Upper lobe of left lung (tissue), 4 donors: Measurements from ENCODE around the gene NFATC2.

Experiments used
- CTCF ChIP-seq, 6 experiments: fragments of 450-650 bp in 4 of 6; fragments of 200-600 bp in 2 of 6; sonication (generic) in 2 of 6; IDR thresholded peaks; one replicate each; pipeline ENCODE4 v1.5.1; 2016 to 2019; ENCODE audit warnings: antibody characterized with exemption in 6 of 6
- EP300 ChIP-seq, 4 donors: sonication (generic); formaldehyde crosslinking; IDR thresholded peaks; one replicate each; pipeline ENCODE4 v1.5.1; 2017; ENCODE audit warnings: antibody characterized with exemption in 4 of 4, control low read depth in 2 of 4

GRCh38 chr20:51353491-51353890 is 189.0 kb downstream of the NFATC2 start:
- TF ChIP-seq CTCF (IDR thresholded peaks at IDR 0.05) (no peak), EP300 (IDR thresholded peaks at IDR 0.05) (no peak)
